Keratinocyte (primary cell): ENCODE results near the gene MYL5.

Source experiments
- EZH2 ChIP-seq: IDR thresholded peaks from one replicate; pipeline ENCODE4 v1.6.1; 2012; ENCODE audit warnings: inconsistent platforms, mild to moderate bottlenecking, low read length, moderate library complexity
- TF ChIP-seq, protein P1 (sequence below), 3 experiments: IDR thresholded peaks in 1 of 3; conservative IDR thresholded peaks in 1 of 3; optimal IDR thresholded peaks in 1 of 3; 2 replicates in 2 of 3; 3 replicates in 1 of 3; pipeline versions ENCODE3 to v1.5.1; 2011; ENCODE audit warnings: low read length in 3 of 3, mild to moderate bottlenecking in 3 of 3, moderate library complexity in 2 of 3, control low read depth in 1 of 3, inconsistent platforms in 1 of 3; ENCODE audit not compliant: insufficient read depth in 2 of 3; ENCODE audit errors: extremely low read depth in 1 of 3

DNA sequence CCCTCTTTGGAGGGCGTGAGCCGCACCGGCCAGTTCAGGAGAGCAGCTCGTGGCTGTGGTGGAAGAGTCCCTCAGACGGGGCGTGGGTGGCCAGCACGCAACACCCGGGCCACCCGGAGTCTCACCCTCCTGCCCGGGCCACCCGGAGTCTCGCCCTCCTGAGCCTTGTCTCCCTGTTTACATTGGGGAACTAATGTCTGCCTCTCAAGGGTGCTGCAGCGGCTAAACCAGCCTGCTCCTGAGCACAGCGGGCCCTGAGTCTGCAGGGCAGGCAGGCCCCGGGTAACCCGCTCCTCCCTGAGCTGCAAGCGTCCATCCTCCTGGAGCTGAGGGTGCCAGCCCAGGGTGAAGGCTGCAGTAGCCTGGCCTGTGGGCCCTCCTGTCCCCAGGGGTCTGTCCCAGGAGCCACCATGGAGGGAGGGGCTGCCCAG is 46.0 kb upstream of the MYL5 start:
- TF ChIP-seq, protein P1, sequence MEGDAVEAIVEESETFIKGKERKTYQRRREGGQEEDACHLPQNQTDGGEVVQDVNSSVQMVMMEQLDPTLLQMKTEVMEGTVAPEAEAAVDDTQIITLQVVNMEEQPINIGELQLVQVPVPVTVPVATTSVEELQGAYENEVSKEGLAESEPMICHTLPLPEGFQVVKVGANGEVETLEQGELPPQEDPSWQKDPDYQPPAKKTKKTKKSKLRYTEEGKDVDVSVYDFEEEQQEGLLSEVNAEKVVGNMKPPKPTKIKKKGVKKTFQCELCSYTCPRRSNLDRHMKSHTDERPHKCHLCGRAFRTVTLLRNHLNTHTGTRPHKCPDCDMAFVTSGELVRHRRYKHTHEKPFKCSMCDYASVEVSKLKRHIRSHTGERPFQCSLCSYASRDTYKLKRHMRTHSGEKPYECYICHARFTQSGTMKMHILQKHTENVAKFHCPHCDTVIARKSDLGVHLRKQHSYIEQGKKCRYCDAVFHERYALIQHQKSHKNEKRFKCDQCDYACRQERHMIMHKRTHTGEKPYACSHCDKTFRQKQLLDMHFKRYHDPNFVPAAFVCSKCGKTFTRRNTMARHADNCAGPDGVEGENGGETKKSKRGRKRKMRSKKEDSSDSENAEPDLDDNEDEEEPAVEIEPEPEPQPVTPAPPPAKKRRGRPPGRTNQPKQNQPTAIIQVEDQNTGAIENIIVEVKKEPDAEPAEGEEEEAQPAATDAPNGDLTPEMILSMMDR (optimal IDR thresholded peaks at IDR 0.05 in 1 of 3, IDR thresholded peaks at IDR 0.05 in 1 of 3, conservative IDR thresholded peaks at IDR 0.05 in 1 of 3; ENCODE audit: extremely low read depth in 1 of 3, insufficient read depth in 2 of 3, low read length in 3 of 3) = no peak
- no peak for TF ChIP-seq EZH2
